Measurements from ENCODE around the gene NDUFA8.

Gene NDUFA8

GRCh38 chr9:122134822-122135528 lies 24.6 kb downstream of the NDUFA8 start:
- no peak for FAIRE-seq

- FAIRE-seq, result no peak
Measured at GRCh38 chr9:122133984-122134535, 25.5 kb downstream of the NDUFA8 start.

GRCh38 chr9:122133263-122133983 lies 26.2 kb downstream of the NDUFA8 start:
- no peak for FAIRE-seq

- FAIRE-seq, result no peak
Measured at GRCh38 chr9:122132539-122132938, 27.0 kb downstream of the NDUFA8 start.

- no peak for FAIRE-seq
Measured at GRCh38 chr9:122131401-122132001, 28.1 kb downstream of the NDUFA8 start.

GRCh38 chr9:122130837-122131236 lies 28.7 kb downstream of the NDUFA8 start:
- no peak for FAIRE-seq

GRCh38 chr9:122129969-122130368 lies 29.6 kb downstream of the NDUFA8 start:
- no peak for FAIRE-seq

- no peak for FAIRE-seq
Measured at GRCh38 chr9:122128969-122129343, 30.6 kb downstream of the NDUFA8 start.

- FAIRE-seq, result no peak
Measured at GRCh38 chr9:122128007-122128968, 31.3 kb downstream of the NDUFA8 start.

- no peak for FAIRE-seq
Measured at GRCh38 chr9:122127396-122127798, 32.2 kb downstream of the NDUFA8 start.

GRCh38 chr9:122126331-122127261 lies 33.0 kb downstream of the NDUFA8 start:
- no peak for FAIRE-seq

GRCh38 chr9:122125509-122126330 lies 33.9 kb downstream of the NDUFA8 start:
- FAIRE-seq, result no peak

- no peak for FAIRE-seq
Measured at GRCh38 chr9:122125158-122125508, 34.4 kb downstream of the NDUFA8 start.

- FAIRE-seq, result no peak
Measured at GRCh38 chr9:122124528-122124927, 35.1 kb downstream of the NDUFA8 start.

GRCh38 chr9:122124048-122124447 lies 35.5 kb downstream of the NDUFA8 start:
- FAIRE-seq, result no peak

- no peak for FAIRE-seq
Measured at GRCh38 chr9:122122903-122123632, 36.5 kb downstream of the NDUFA8 start.

GRCh38 chr9:122122468-122122867 lies 37.1 kb downstream of the NDUFA8 start:
- FAIRE-seq, result no peak

GRCh38 chr9:122121931-122122330 lies 37.6 kb downstream of the NDUFA8 start:
- FAIRE-seq, result no peak

GRCh38 chr9:122121391-122121790 lies 38.2 kb downstream of the NDUFA8 start:
- FAIRE-seq, result no peak
